Esophagus muscularis mucosa (tissue), 3 donors: ENCODE results near the gene DLX6.

Experiments
- CTCF ChIP-seq, 3 experiments: fragments of 200-600 bp in 2 of 3; fragments of 450-650 bp in 1 of 3; sonication (generic) in 2 of 3; IDR thresholded peaks; one replicate each; pipeline ENCODE4 v1.5.1; 2017 to 2019; ENCODE audit warnings: antibody characterized with exemption in 3 of 3, mild to moderate bottlenecking in 2 of 3, moderate library complexity in 1 of 3
- EP300 ChIP-seq: sonication (generic); formaldehyde crosslinking; IDR thresholded peaks from one replicate; pipeline ENCODE4 v1.6.1; 2017; ENCODE audit warnings: antibody characterized with exemption

GRCh38 chr7:96997512-96998032 lies 7.8 kb upstream of the DLX6 start:
- TF ChIP-seq CTCF (IDR thresholded peaks at IDR 0.05) = no peak
- no peak for TF ChIP-seq EP300
